Measurements from ENCODE around the gene SERPINB10. TPM values are rescaled to one million over a fixed set of nuclear protein-coding genes. Genes with fewer than 3 reads are reported as not detected.

Gene SERPINB10
- total RNA-seq, 1 experiment from 2014 or later: not detected

GRCh38 chr18:63969942-63970808 is 62.4 kb downstream of the SERPINB10 start, which contains the start of gene SERPINB8:
TSS of gene SERPINB8 (plus strand) at chr18:63970081. CDS start at chr18:63978309, 8,228 bp downstream.
- peak within 1 kb of the TSS; percentile 94 for H3K27ac ChIP-seq (ENCODE audit: low read length)
- H3K36me3 ChIP-seq (ENCODE audit: low read depth, low read length): no peaks in the 10 kb centered on the region
- H3K4me1 ChIP-seq (ENCODE audit: insufficient read depth, low read length): peaks cover 19% of the 10 kb centered on the region
- TF ChIP-seq EZH2 (IDR thresholded peaks at IDR 0.05; ENCODE audit: low read length, unreplicated experiment) (no peak), CTCF (conservative IDR thresholded peaks at IDR 0.05; ENCODE audit: low read depth, low read length) (no peak), EZH2phosphoT487 (IDR thresholded peaks at IDR 0.05; ENCODE audit: borderline replicate concordance, low read length) (no peak)
- H3K9ac ChIP-seq (ENCODE audit: low read length): peak within 1 kb of the TSS; percentile 90
- intact Hi-C loops (cut with micrococcal nuclease): no loop called here
- BruUV-seq (replicated peaks): no TSS peak
- DNase-seq: peak; percentile 92
- ATAC-seq: peak; percentile 91
- H3K9me2 ChIP-seq (replicated peaks; ENCODE audit: low read length): no peaks in the 10 kb centered on the region
- H3K79me2 ChIP-seq (ENCODE audit: low read length): peaks cover 31% of the 10 kb centered on the region
- peaks cover 3% of the 10 kb centered on the region; the same call in 1 of the 2 replicates for H4K20me1 ChIP-seq (ENCODE audit: low read length)
- ChIA-PET POLR2A (ENCODE audit: unreplicated experiment) (interaction anchor here (0.6 to 0.8 kb wide), 6 partner anchors 19 to 604 kb away, joined by 3 to 10 read pairs (median 4); no protein-coding TSS in a partner anchor), CTCF (no interaction called here)
- H3K9me3 ChIP-seq (ENCODE audit: low read length): no peaks in the 10 kb centered on the region
- H3F3A ChIP-seq (ENCODE audit: low read length, unreplicated experiment): peaks cover 4% of the 10 kb centered on the region
- H3K4me3 ChIP-seq (ENCODE audit: low read length): peak within 1 kb of the TSS; percentile 99
- no peaks in the 10 kb centered on the region for H3K27me3 ChIP-seq (ENCODE audit: low read length)
- H3K4me2 ChIP-seq (ENCODE audit: low read length): peak within 1 kb of the TSS; percentile 98
- H2AFZ ChIP-seq (ENCODE audit: low read length): peak within 1 kb of the TSS; percentile 97

- ChIA-PET CTCF (no interaction called here), POLR2A (ENCODE audit: unreplicated experiment) (interaction anchor here (0.6 to 0.8 kb wide), 5 partner anchors 19 to 605 kb away, joined by 3 to 10 read pairs (median 4); no protein-coding TSS in a partner anchor)
- peak overlapping the region; percentile 94 for H3K27ac ChIP-seq (ENCODE audit: low read length)
- H4K20me1 ChIP-seq (ENCODE audit: low read length): peaks cover 3% of the 10 kb centered on the region; the same call in 1 of the 2 replicates
- peak overlapping the region; percentile 98 for H3K4me2 ChIP-seq (ENCODE audit: low read length)
- peaks cover 19% of the 10 kb centered on the region for H3K4me1 ChIP-seq (ENCODE audit: insufficient read depth, low read length)
- H3K9me2 ChIP-seq (replicated peaks; ENCODE audit: low read length): no peaks in the 10 kb centered on the region
- peak overlapping the region; percentile 90 for H3K9ac ChIP-seq (ENCODE audit: low read length)
- BruUV-seq (replicated peaks): no TSS peak
- TF ChIP-seq CTCF (conservative IDR thresholded peaks at IDR 0.05; ENCODE audit: low read depth, low read length): no peak
- TF ChIP-seq EZH2phosphoT487 (IDR thresholded peaks at IDR 0.05; ENCODE audit: borderline replicate concordance, low read length): no peak
- no peak for TF ChIP-seq EZH2 (IDR thresholded peaks at IDR 0.05; ENCODE audit: low read length, unreplicated experiment)
- peak overlapping the region; percentile 97 for H2AFZ ChIP-seq (ENCODE audit: low read length)
- peak overlapping the region; percentile 99 for H3K4me3 ChIP-seq (ENCODE audit: low read length)
- peaks cover 38% of the 10 kb centered on the region for H3K79me2 ChIP-seq (ENCODE audit: low read length)
- H3F3A ChIP-seq (ENCODE audit: low read length, unreplicated experiment): peaks cover 4% of the 10 kb centered on the region
- intact Hi-C loops (cut with micrococcal nuclease): no loop called here
- no peaks in the 10 kb centered on the region for H3K36me3 ChIP-seq (ENCODE audit: low read depth, low read length)
- H3K27me3 ChIP-seq (ENCODE audit: low read length): no peaks in the 10 kb centered on the region
- peak; percentile 33 for DNase-seq
- no peaks in the 10 kb centered on the region for H3K9me3 ChIP-seq (ENCODE audit: low read length)
- peak; percentile 46 for ATAC-seq
Measured at GRCh38 chr18:63970809-63971205, 63.0 kb downstream of the SERPINB10 start.
